GM19025 (cell line): ENCODE results near the gene CCL21.
"Not testable (repeated sequence)": the region's sequence is repeated elsewhere in the genome, so short reads cannot be mapped to it uniquely, and the experiment has no call there.

Experiments used
- ATAC-seq: cut with Tn5 transposase; IDR thresholded peaks from one replicate; pipeline ENCODE4 v1.9.1; 2021; ENCODE audit warnings: mild to moderate bottlenecking, low read depth, moderate library complexity; ENCODE audit not compliant: unreplicated experiment

The CCL21 gene, protein sequence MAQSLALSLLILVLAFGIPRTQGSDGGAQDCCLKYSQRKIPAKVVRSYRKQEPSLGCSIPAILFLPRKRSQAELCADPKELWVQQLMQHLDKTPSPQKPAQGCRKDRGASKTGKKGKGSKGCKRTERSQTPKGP

DNA sequence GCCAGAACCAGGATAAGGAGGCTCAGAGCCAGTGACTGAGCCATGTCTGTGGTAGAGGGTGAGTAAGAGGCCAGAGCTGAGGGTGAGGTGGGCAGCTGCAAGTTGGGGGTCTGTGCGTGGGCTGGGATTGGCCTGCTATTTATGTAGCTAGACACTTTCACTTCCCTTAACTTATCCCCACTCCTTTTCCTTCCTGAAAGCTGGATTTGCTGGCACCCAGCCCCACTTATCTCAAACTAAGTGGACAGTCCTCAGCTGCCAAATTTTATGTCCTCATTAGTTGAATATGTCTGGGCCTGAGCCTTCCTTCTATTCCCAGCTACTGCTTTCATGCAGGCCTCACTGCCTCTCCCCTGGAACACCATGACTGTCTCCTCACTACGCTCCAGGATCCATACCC, at the start of gene CCL21:
CCL21 (minus strand) TSS at position 114 of the 400 bp plus-strand sequence; CDS start at position 44, 70 bp downstream.
- no peak for ATAC-seq

DNA sequence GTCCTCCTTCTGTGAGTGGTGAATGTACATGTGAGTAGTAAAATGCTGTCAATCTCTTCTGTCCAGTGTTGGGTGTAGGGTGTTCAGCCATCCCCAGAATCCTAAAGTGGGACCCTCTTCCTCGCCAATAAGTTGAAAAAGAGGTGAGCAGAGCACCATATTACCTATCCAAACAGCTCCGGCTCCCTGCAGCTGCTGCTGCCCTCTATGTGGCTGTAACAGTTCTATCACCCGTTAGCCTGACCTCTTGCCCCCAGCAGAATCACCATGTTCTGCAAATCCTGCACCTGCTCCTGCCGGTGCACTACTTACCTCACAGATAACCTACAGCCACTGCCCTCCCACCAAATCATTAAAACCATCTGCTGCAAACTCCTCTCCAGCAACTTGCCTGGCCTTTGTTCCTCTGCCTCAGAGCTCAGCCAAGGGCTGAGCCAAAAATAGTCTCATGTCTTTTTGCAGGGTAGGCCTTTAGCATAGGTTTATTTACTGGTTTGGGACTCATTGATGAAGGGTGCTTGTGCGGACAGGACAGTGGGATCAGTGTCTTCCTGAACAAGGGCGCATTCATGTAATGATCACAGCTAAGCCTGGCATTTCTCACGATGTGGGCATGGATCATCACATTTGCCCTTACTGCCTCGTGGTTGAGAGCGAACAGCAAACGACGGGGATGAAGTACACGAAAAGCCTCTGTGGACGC, 49.6 kb upstream of the CCL21 start:
- ATAC-seq, result no peak

DNA sequence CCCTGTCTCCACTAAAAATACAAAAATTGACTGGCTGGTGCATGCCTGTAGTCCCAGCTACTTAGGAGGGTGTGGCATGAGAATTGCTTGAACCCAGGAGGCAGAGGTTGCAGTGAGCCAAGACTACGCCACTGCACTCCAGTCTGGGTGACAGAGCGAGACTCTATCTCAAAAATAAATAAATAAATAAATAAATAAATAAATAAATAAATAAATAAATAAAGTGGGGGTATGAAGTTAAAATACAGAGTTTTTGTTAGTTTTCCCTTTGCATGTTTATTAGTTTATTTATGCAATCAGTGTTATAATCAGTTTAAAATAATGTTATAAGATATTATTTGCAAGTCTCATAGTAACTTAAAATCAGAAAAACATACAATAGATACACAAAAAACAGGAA, 40.4 kb upstream of the CCL21 start:
- not testable (repeated sequence) for ATAC-seq

DNA sequence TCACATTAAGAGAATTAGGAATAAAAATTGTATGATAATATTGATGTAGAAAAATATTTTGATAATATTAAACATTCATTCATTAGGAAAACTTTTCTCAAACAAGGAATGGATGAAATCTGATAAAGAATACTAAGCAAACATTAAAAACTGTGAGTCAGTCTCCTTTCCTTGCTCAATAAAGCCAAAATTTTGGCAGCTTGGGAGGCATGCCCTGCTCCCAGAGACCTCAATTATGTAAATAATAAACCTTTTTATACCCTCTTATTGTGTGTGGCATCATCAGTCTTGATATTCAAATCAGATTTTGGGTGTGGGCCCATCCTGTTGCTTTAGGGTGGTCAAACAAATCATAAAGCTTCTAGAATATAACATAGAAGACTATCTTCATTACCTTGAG, 36.6 kb upstream of the CCL21 start:
- ATAC-seq, result no peak

- ATAC-seq, result no peak
Observed at GRCh38 chr9:34744295-34745221, 34.6 kb upstream of the CCL21 start.

DNA sequence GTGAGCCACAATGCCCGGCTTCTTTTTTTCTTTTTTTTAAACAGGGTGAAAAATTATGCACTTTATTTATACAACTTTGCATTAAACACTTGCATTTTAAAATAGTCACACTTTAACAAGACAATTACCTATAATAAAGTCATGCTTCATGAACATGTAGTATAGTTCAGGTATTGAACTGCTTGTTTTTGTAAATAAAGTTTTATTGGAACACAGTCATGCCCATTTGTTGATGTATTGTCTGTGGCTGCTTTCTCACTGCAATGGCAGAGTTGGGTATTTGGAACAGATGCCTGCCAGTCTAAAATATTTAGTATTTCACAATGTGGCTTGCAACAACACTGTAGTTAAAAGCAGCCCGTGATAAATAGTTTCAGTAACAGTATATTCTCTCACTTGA, 32.8 kb upstream of the CCL21 start:
- no peak for ATAC-seq

DNA sequence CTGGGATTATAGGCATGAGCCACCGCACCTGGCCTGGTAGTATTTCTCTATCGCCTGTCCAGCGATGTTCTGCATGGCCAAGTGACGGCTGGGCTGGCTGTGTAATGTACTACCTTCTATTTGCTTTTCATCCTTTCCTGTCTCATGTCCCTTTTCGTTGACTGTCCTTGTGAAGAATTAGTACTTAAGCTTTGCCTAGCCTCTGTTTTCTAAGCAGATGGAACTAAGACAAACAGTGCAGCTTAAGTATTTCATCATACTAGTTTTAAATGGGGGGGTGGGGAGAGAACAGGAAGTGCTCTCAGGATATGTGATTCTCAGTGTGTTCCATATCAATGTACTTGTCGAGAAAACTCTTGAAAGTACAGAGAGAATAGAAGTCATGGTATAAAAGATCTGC, 31.7 kb upstream of the CCL21 start:
- ATAC-seq, result no peak

DNA sequence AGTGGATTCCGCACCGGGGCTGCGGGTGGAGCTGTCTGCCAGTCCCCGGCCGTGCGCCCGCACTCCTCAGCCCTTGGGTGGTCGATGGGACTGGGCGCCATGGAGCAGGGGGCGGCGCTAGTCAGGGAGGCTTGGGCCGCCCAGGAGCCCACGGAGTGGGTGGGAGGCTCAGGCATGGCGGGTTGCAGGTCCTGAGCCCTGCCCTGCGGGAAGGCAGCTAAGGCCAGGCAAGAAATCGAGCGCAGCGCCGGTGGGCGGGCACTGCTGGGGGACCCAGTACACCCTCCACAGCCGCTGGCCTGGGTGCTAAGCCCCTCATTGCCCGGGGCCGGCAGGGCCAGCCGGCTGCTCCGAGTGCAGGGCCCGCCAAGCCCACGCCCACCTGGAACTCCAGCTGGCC, 30.2 kb upstream of the CCL21 start:
- ATAC-seq, result not testable (repeated sequence)

- no peak for ATAC-seq
Observed at GRCh38 chr9:34737677-34738260, 27.8 kb upstream of the CCL21 start.

- ATAC-seq, result no peak
Observed at GRCh38 chr9:34734720-34735119, 24.8 kb upstream of the CCL21 start.

GRCh38 chr9:34732886-34733285, 22.9 kb upstream of the CCL21 start:
- ATAC-seq, result no peak

DNA sequence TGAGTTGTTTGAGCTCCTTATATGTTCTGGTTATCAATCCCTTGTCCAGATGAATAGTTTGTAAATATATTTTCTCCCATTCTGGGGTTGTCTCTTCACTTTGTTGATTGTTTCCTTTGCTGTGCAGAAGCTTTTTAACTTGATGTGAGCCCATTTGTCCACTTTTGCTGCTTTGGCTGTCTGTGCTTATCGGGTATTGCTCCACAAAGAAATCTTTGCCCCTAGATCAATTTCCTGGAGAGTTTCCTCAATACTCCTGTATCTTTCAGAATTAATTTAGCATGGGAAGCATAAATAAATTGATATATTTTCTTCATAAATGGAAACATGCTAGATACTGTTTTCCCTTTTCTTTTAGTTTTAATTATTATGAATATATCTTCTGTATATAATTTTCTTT, 22.5 kb upstream of the CCL21 start:
- ATAC-seq, result no peak

- ATAC-seq, result no peak
Observed at GRCh38 chr9:34723141-34723540, 13.2 kb upstream of the CCL21 start.

- not testable (repeated sequence) for ATAC-seq
Observed at GRCh38 chr9:34719769-34720025, 9.8 kb upstream of the CCL21 start.

GRCh38 chr9:34719021-34719768, 9.3 kb upstream of the CCL21 start:
- ATAC-seq, result no peak

GRCh38 chr9:34717996-34718614, 8.2 kb upstream of the CCL21 start:
- ATAC-seq, result no peak

DNA sequence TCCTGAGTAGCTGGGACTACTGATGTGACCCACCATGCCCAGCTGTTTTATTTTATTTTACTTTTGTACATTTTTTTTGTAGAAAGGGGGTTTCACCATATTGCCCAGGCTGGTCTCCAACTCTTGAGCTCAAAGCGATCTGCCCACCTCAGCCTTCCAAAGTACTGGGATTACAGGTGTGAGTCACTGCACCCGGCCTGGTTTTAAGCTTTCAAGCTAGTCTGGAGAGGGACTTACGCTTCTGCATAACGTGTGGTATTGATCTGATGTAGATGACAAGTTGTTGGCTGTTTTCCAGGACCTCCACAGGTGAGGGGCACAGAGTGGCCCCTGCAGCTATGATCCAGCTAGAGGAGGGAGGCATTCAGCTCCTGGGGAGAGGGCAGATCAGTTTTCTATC, 6.8 kb upstream of the CCL21 start:
- no peak for ATAC-seq

DNA sequence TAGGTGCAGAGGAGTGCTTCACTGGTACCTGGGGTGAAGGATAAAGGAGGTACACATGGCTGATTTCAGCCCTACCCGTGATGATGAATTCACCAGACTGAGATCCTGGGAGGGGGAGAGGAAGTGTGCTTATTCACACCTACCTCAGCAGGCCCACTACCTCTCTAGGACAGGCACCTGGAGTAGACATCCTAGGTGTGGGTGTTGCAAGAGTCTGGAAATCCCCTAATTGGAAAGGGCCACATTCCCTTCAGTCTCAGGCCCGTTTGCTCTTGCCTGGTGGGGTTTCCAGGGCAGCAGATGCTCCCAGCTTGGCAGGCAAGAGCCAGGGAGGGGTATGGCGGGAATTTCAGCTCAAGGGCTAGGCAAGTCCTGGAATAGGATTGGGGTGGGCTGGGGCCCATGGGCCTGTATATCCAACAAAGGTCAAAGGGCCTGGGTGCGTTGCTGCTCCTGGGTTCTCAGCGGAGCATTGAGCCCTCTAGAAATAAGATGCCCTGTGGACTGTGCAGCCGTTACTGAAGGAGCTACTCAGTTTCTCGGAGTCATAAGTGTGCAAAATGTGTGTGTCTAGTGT, 5.8 kb upstream of the CCL21 start:
- ATAC-seq, result no peak

DNA sequence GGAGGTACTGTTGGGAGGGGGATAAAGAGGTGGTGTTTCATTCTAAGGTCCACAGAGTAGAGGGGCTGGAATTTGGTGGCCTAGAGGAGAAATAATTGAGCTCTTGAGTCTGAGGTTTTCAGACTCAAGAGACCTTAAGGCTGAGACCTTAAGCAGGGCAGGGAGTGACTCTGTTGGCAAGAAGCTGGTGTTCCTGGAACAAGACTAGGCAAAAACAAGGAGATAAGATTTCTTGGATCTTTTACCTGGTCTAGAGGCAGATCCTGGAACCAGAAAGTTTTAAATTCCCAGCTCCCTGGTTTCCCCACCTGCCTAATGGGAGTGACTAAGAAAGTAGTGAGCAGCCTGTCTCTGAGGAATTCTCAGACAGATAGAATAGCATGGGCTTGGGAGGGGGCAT, 4.1 kb upstream of the CCL21 start:
- ATAC-seq, result no peak

DNA sequence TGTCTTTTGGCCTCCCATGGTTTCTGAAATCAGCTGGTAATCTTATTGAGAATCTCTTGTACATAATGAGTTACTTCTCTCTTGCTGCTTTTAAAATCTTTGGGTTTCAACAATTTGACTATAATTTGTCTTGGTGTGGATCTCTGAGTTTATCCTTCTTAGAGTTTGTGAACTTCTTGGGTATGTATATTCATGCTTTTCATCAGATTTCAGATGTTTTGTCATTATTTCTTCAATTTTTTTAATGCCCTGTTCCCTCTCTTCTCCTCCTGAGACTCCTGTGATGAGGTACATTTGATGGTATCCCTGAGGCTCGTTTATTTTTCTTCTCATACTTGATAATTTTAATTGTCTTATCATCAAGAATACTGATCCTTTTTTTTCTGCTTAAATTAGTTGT, 2.2 kb upstream of the CCL21 start:
- ATAC-seq, result no peak
